K562 (cell line): ENCODE measurements around the gene PLD6. TPM values are rescaled to one million over a fixed set of nuclear protein-coding genes. Genes with fewer than 3 reads are reported as not detected.

ENCODE experiments used
- ATAC-seq: fragments of 200-7000 bp; cut with Tn5 transposase; 3 replicates; pipeline ENCODE4 v1.9.1; 2020; ENCODE audit warnings: moderate library complexity
- BruUV-seq: library from RNA; stranded (reverse); fragments of 400-500 nt; replicated peaks from 2 replicates; lab custom pipeline; 2021; lab: Mats Ljungman, UMichigan
- CTCF ChIA-PET: fragments of 300-600 bp; formaldehyde crosslinking; extraction: SDS; loops from one replicate; lab custom pipeline; 2021; ENCODE audit warnings: low intra/inter-chr PET ratio; lab: Yijun Ruan, JAX
- POLR2A ChIA-PET: fragments of 300-600, 350-650 bp; sonication (Branson Sonifier 250); formaldehyde crosslinking; extraction: SDS; loops from one replicate; lab custom pipeline; 2021; ENCODE audit warnings: antibody characterized with exemption, inconsistent platforms; lab: Yijun Ruan, JAX
- DNase-seq, 4 experiments: peaks; one replicate each; pipeline versions ENCODE4 v3.0.0 to v3.0.0-alpha.2; 2011 to 2018; ENCODE audit warnings: low spot score in 3 of 4, mixed read lengths in 3 of 4; ENCODE audit errors: extremely low read depth in 1 of 4
- FAIRE-seq: peaks from 2 replicates; lab custom pipeline; 2011; peaks lifted over from hg19 to GRCh38; lab: Jason Lieb, UNC
- H2AFZ ChIP-seq: 2 replicates; pipeline ENCODE4 v1.6.0; 2011; ENCODE audit warnings: low read depth, low read length, control low read depth, inconsistent platforms
- H3K27ac ChIP-seq: fragments of 200-600 bp; 3 replicates; pipeline ENCODE4 v1.8.0; 2011; ENCODE audit warnings: low read depth, mild to moderate bottlenecking, control low read depth, inconsistent platforms, low read length, moderate library complexity, mixed read lengths; ENCODE audit errors: extremely low read depth
- H3K27me3 ChIP-seq, 2 experiments: fragments of 300-600 bp in 1 of 2; 2 replicates in 1 of 2; 3 replicates in 1 of 2; pipeline versions ENCODE4 v1.6.0 to v1.8.0; 2011; ENCODE audit warnings: inconsistent platforms in 2 of 2, low read length in 2 of 2, mild to moderate bottlenecking in 1 of 2, mixed read lengths in 1 of 2, moderate library complexity in 1 of 2; ENCODE audit not compliant: control insufficient read depth in 2 of 2, insufficient read depth in 2 of 2
- H3K36me3 ChIP-seq: fragments of 300-600 bp; 3 replicates; pipeline ENCODE4 v1.8.0; 2011; ENCODE audit warnings: mild to moderate bottlenecking, low read length, inconsistent platforms; ENCODE audit not compliant: control insufficient read depth, insufficient read depth
- H3K4me1 ChIP-seq, 2 experiments: fragments of 200-600 bp in 1 of 2; replicated peaks in 1 of 2; 2 replicates in 1 of 2; 3 replicates in 1 of 2; pipeline versions ENCODE4 v1.5.1 to v1.8.0; 2011; ENCODE audit warnings: inconsistent platforms in 2 of 2, low read length in 2 of 2, mild to moderate bottlenecking in 1 of 2, mixed read lengths in 1 of 2, moderate library complexity in 1 of 2; ENCODE audit not compliant: control insufficient read depth in 2 of 2, insufficient read depth in 2 of 2
- H3K4me2 ChIP-seq: 2 replicates; pipeline ENCODE4 v1.6.1; 2011; ENCODE audit warnings: low read length, control low read depth, inconsistent platforms, mixed read lengths; ENCODE audit not compliant: insufficient read depth
- H3K4me3 ChIP-seq: fragments of 200-600 bp; sonication (generic), shearing (Covaris generic); 2 replicates; pipeline ENCODE4 v1.5.1; 2016; ENCODE audit warnings: control low read depth, inconsistent platforms
- H3K79me2 ChIP-seq: fragments of 200-600 bp; 3 replicates; pipeline ENCODE4 v1.8.0; 2011; ENCODE audit warnings: low read length, inconsistent platforms; ENCODE audit not compliant: control insufficient read depth, insufficient read depth
- H3K9ac ChIP-seq, 2 experiments: 2 replicates each; pipeline versions ENCODE4 v1.6.0 to v1.6.1; 2011; ENCODE audit warnings: low read depth in 2 of 2, low read length in 2 of 2, control low read depth in 1 of 2, inconsistent platforms in 1 of 2, mild to moderate bottlenecking in 1 of 2, mixed read lengths in 1 of 2; ENCODE audit not compliant: insufficient read depth in 1 of 2
- H3K9me1 ChIP-seq: one replicate; pipeline ENCODE4 v1.6.0; 2011; ENCODE audit warnings: inconsistent platforms, mild to moderate bottlenecking, low read length, moderate library complexity; ENCODE audit not compliant: control insufficient read depth, insufficient read depth
- H3K9me3 ChIP-seq: replicated peaks from 2 replicates; pipeline ENCODE4 v1.5.1; 2011; ENCODE audit warnings: low read depth, low read length, inconsistent platforms; ENCODE audit not compliant: control insufficient read depth, insufficient read depth
- H4K20me1 ChIP-seq: replicated peaks from 2 replicates; pipeline ENCODE4 v1.6.1; 2011; ENCODE audit warnings: low read length, inconsistent platforms, mixed read lengths; ENCODE audit not compliant: control insufficient read depth, insufficient read depth
- ATF7 ChIP-seq: fragments of 450-650 bp; IDR thresholded peaks from 2 replicates; pipeline ENCODE4 v1.7.1; 2014; ENCODE audit warnings: mild to moderate bottlenecking, moderate library complexity
- COPS2 ChIP-seq: fragments of 450-650 bp; conservative IDR thresholded peaks from 2 replicates; pipeline ENCODE4 v1.6.1; 2016; ENCODE audit warnings: mild to moderate bottlenecking, moderate library complexity
- DDX20 ChIP-seq: fragments of 450-650 bp; IDR thresholded peaks from 2 replicates; pipeline ENCODE4 v1.6.1; 2016; ENCODE audit warnings: missing genetic modification characterization, low read depth, mild to moderate bottlenecking, missing compliant biosample characterization, moderate library complexity
- DNMT1 ChIP-seq: fragments of 450-650 bp; IDR thresholded peaks from 2 replicates; pipeline ENCODE4 v1.6.1; 2016; ENCODE audit warnings: antibody characterized with exemption, mild to moderate bottlenecking
- FUS ChIP-seq: fragments of 200-400 bp; formaldehyde crosslinking; optimal IDR thresholded peaks from 2 replicates; pipeline ENCODE3; 2017; ENCODE audit warnings: low read depth, low read length
- KDM1A ChIP-seq, 2 experiments: fragments of 450-650 bp; IDR thresholded peaks; 2 replicates each; pipeline ENCODE4 v1.6.1; 2016; ENCODE audit warnings: mild to moderate bottlenecking in 2 of 2
- TFAM ChIP-seq: fragments of 250-450 bp; sonication (Bioruptor Pico); conservative IDR thresholded peaks from 2 replicates; pipeline ENCODE4 v1.5.0; 2021; ENCODE audit warnings: mild to moderate bottlenecking, moderate library complexity
- ZBED1 ChIP-seq: IDR thresholded peaks from 2 replicates; pipeline ENCODE4 v1.6.1; 2014
- ZBTB7A ChIP-seq: IDR thresholded peaks from 2 replicates; pipeline ENCODE4 v1.6.1; 2011; ENCODE audit warnings: low read depth, mild to moderate bottlenecking, low read length, moderate library complexity, borderline replicate concordance; ENCODE audit not compliant: control insufficient read depth
- ZFP36 ChIP-seq: fragments of 150-350 bp; IDR thresholded peaks from 2 replicates; pipeline ENCODE4 v1.6.1; 2018; ENCODE audit warnings: low read length, low read depth; ENCODE audit not compliant: partially characterized antibody
- ZNF146 ChIP-seq: IDR thresholded peaks from one replicate; pipeline ENCODE4 v1.6.1; 2018; ENCODE audit warnings: missing compliant biosample characterization; ENCODE audit not compliant: unreplicated experiment
- ZNF224 ChIP-seq: sonication (generic); formaldehyde crosslinking; IDR thresholded peaks from 2 replicates; pipeline ENCODE4 v1.8.0; 2022; ENCODE audit warnings: mild to moderate bottlenecking, missing genetic modification reagents
- ZNF239 ChIP-seq: fragments of 250-450 bp; sonication (Bioruptor Pico); IDR thresholded peaks from 2 replicates; pipeline ENCODE4 v1.4.0; 2020; ENCODE audit warnings: mild to moderate bottlenecking
- ZNF277 ChIP-seq: fragments of 250-450 bp; sonication (Bioruptor Pico); IDR thresholded peaks from 2 replicates; pipeline ENCODE4 v1.8.0; 2022; ENCODE audit warnings: inconsistent platforms, mild to moderate bottlenecking, moderate library complexity, borderline replicate concordance
- ZNF431 ChIP-seq: sonication (generic); formaldehyde crosslinking; IDR thresholded peaks from 2 replicates; pipeline ENCODE4 v1.8.0; 2022; ENCODE audit warnings: mild to moderate bottlenecking, missing genetic modification reagents
- ZNF766 ChIP-seq: fragments of 200-800 bp; sonication (Bioruptor generic); conservative IDR thresholded peaks from 2 replicates; pipeline ENCODE4 v1.6.1; 2016; ENCODE audit warnings: missing genetic modification characterization, missing compliant biosample characterization
- WGBS: fragments of 100-300 bp; shearing (Covaris generic); methylation state at CpG from one replicate; pipeline ENCODE4 v1.1.6; 2016; ENCODE audit warnings: low coverage, mixed read lengths; ENCODE audit not compliant: insufficient coverage; ENCODE audit errors: missing lambda C conversion rate; 5-methylcytosine and 5-hydroxymethylcytosine counted together
- in situ Hi-C: fragments of 300-500 bp; cut with MboI; formaldehyde crosslinking; loops from 4 replicates; pipeline ENCODE4 v1.15.0; 2018; ENCODE audit warnings: inconsistent platforms, mixed read lengths
- intact Hi-C: fragments of 100-400 bp; cut with micrococcal nuclease; formaldehyde crosslinking; loops from 2 replicates; pipeline ENCODE4 v1.14.2; 2022
- polyA plus RNA-seq, 8 experiments: library from polyadenylated mRNA; depleted of rRNA in 4 of 8; stranded (reverse) in 5 of 8; unstranded in 3 of 8; fragments of >200 nt; fragmentation: Nextera tagmentation in 2 of 8; fragmentation: Illumina TruSeq in 1 of 8; extraction: Ambion mirVana in 2 of 8; extraction: Trizol in 1 of 8; gene quantifications; 2 replicates each; pipeline versions ENCODE4 v1.2.1 to v1.2.3, GENCODE V29; 2011 to 2014; ENCODE audit warnings: inconsistent platforms in 1 of 8, missing spikeins in 1 of 8
- total RNA-seq, 7 experiments: library from RNA; depleted of rRNA in 6 of 7; stranded (reverse); fragments of >200 nt in 6 of 7; fragmentation: Illumina TruSeq in 2 of 7; extraction: Trizol in 2 of 7; gene quantifications; 2 replicates each; pipeline versions ENCODE4 v1.2.1 to v1.2.3, GENCODE V29; 2011 to 2021; ENCODE audit warnings: low replicate concordance in 1 of 7
- TF ChIP-seq, protein P1 (sequence below): fragments of 250-450 bp; sonication (Bioruptor Pico); IDR thresholded peaks from 2 replicates; pipeline ENCODE4 v1.4.0; 2020; ENCODE audit warnings: mild to moderate bottlenecking, moderate library complexity
- TF ChIP-seq, protein P2 (sequence below): sonication (generic); formaldehyde crosslinking; IDR thresholded peaks from 2 replicates; pipeline ENCODE4 v1.8.0; 2022; ENCODE audit warnings: missing genetic modification reagents, mild to moderate bottlenecking, borderline replicate concordance

PLD6 gene
- total and polyA plus RNA-seq, 9 of the 15 experiments (the other 6 are each of a cell fraction or from before 2014, with no cell fraction given), result 3.6 to 15.6 (median 10.0) TPM

DNA sequence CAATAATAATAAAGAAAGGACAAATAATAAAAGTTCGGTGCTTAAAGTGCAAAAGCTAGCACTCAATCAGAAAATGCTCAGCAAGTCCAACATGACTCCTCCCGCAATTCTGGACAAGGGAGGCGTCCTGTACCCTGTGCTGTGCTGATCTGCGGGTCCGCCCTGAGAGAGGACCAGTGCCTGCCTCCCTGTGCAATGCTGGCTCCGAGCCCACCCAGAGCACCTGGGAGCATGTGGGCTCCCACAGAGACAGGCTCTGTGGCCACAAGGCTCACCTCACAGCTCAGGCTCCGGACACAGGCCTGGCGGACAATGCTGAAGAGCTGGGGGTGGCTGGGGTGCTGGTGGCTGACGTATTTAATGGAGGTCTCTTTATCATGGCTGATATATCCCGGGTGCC, 19.8 kb upstream of the PLD6 start (continued):
- TF ChIP-seq, protein P1, sequence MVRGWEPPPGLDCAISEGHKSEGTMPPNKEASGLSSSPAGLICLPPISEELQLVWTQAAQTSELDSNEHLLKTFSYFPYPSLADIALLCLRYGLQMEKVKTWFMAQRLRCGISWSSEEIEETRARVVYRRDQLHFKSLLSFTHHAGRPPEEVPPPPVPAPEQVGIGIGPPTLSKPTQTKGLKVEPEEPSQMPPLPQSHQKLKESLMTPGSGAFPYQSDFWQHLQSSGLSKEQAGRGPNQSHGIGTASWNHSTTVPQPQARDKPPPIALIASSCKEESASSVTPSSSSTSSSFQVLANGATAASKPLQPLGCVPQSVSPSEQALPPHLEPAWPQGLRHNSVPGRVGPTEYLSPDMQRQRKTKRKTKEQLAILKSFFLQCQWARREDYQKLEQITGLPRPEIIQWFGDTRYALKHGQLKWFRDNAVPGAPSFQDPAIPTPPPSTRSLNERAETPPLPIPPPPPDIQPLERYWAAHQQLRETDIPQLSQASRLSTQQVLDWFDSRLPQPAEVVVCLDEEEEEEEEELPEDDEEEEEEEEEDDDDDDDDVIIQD, result no peak
- TF ChIP-seq, protein P2, sequence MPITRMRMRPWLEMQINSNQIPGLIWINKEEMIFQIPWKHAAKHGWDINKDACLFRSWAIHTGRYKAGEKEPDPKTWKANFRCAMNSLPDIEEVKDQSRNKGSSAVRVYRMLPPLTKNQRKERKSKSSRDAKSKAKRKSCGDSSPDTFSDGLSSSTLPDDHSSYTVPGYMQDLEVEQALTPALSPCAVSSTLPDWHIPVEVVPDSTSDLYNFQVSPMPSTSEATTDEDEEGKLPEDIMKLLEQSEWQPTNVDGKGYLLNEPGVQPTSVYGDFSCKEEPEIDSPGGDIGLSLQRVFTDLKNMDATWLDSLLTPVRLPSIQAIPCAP (CRISPR knock-in tag), result no peak
- TF ChIP-seq ZNF224 (CRISPR knock-in tag) (no peak), DDX20 (tag) (no peak)

GRCh38 chr17:17224137-17224536, 18.0 kb upstream of the PLD6 start:
- Histone ChIP-seq H3K36me3 (peaks cover 89% of the 10 kb centered on the region; the same call in 2 of the 3 replicates), H3K4me1 (peaks cover 0 to 4% of the 10 kb centered on the region in 2 experiments; a peak in 1 of 5 replicates), H3K27me3 (no peaks in the 10 kb centered on the region), H4K20me1 (no peaks in the 10 kb centered on the region), H3K4me2 (no peak overlapping the region), H2AFZ (no peak overlapping the region), H3K9ac (no peak overlapping the region), H3K79me2 (no peaks in the 10 kb centered on the region), H3K9me1 (no peaks in the 10 kb centered on the region), H3K27ac (no peak overlapping the region), H3K4me3 (no peak overlapping the region), H3K9me3 (no peaks in the 10 kb centered on the region)
- 84% methylated on average over 8 of the region's 8 CpGs for WGBS
- DNase-seq (no peak), ATAC-seq (no peak), FAIRE-seq (no peak)
- BruUV-seq, result no TSS peak
- in situ Hi-C loops, result no loop called here
- ChIA-PET POLR2A (interaction anchor here (0.6 to 1.6 kb wide), 3 partner anchors 10 to 125 kb away, joined by 3 to 6 read pairs (median 4); no protein-coding TSS in a partner anchor), CTCF (no interaction called here)
- intact Hi-C loops, result no loop called here
- TF ChIP-seq KDM1A (IDR thresholded peaks at IDR 0.05) (no peak), ZNF766 (CRISPR knock-in tag) (no peak), FUS (no peak), ZNF431 (CRISPR knock-in tag) (no peak), DNMT1 (no peak), ATF7 (no peak), TFAM (CRISPR knock-in tag) (no peak), ZNF146 (CRISPR knock-in tag) (no peak), ZNF239 (CRISPR knock-in tag) (no peak), ZFP36 (no peak), ZBTB7A (no peak), ZBED1 (no peak), ZNF277 (no peak), COPS2 (no peak)
